GM18868 (cell line): Measurements from ENCODE around the gene RAB7B.
"Not testable (repeated sequence)": the region's sequence is repeated elsewhere in the genome, so short reads cannot be mapped to it uniquely, and the experiment has no call there.

ENCODE experiments used
- ATAC-seq: cut with Tn5 transposase; IDR thresholded peaks from one replicate; pipeline ENCODE4 v1.9.1; 2021; ENCODE audit warnings: mild to moderate bottlenecking, moderate library complexity; ENCODE audit not compliant: unreplicated experiment

RAB7B gene

GRCh38 chr1:206002871-206003801, at the start of gene RAB7B:
Gene RAB7B, minus strand, starts transcription at chr1:206003395. Its CDS starts 9,260 bp downstream, at chr1:205994135.
- ATAC-seq = no peak

- not testable (repeated sequence) for ATAC-seq
Observed at GRCh38 chr1:206052231-206052865, 49.2 kb upstream of the RAB7B start.

GRCh38 chr1:206050655-206051235, 47.5 kb upstream of the RAB7B start:
- ATAC-seq = peak; percentile 88

- no peak for ATAC-seq
Observed at GRCh38 chr1:206049919-206050600, 46.9 kb upstream of the RAB7B start.

- ATAC-seq = peak; percentile 53
Observed at GRCh38 chr1:206049293-206049692, 46.1 kb upstream of the RAB7B start.

GRCh38 chr1:206048582-206048981, 45.4 kb upstream of the RAB7B start:
- ATAC-seq = no peak

GRCh38 chr1:206047271-206047670, 44.1 kb upstream of the RAB7B start:
- ATAC-seq = no peak

- ATAC-seq = peak; percentile 82
Observed at GRCh38 chr1:206041640-206042039, 38.4 kb upstream of the RAB7B start.

- ATAC-seq = no peak
Observed at GRCh38 chr1:206040328-206040727, 37.1 kb upstream of the RAB7B start.

- ATAC-seq = no peak
Observed at GRCh38 chr1:206039046-206039973, 36.1 kb upstream of the RAB7B start.

GRCh38 chr1:206037581-206037980, 34.4 kb upstream of the RAB7B start:
- no peak for ATAC-seq

- ATAC-seq = no peak
Observed at GRCh38 chr1:206036663-206037455, 33.7 kb upstream of the RAB7B start.

- no peak for ATAC-seq
Observed at GRCh38 chr1:206035027-206035426, 31.8 kb upstream of the RAB7B start.

- no peak for ATAC-seq
Observed at GRCh38 chr1:206032380-206033140, 29.4 kb upstream of the RAB7B start.

- ATAC-seq = peak; percentile 67
Observed at GRCh38 chr1:206030714-206031113, 27.5 kb upstream of the RAB7B start.

- no peak for ATAC-seq
Observed at GRCh38 chr1:206030191-206030590, 27.0 kb upstream of the RAB7B start.

- ATAC-seq = no peak
Observed at GRCh38 chr1:206029484-206029883, 26.3 kb upstream of the RAB7B start.

GRCh38 chr1:206025283-206025820, 22.2 kb upstream of the RAB7B start:
- ATAC-seq = no peak
